ENCODE data around the gene IZUMO3.

Gene IZUMO3

DNA sequence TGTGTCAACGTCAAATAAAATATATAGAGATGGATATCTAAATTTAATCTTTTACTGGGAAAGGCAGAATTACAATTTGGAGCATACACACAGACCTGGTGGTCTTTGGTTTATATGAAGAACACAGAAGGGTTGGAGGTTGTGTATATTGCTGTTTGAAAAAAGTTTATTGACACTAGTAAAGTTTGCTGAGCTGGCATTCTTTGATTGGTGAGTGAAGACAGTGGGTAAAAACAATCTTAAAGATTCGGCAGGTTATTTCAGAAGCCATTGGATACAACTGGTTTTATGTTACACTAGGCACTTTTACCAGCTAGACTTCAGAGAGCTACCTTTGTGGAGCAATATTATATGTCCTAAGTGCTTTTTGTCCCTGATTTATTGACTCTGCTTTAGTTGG is 27.2 kb downstream of the IZUMO3 start:
- no peaks in the 10 kb centered on the region for H3K27me3 ChIP-seq (ENCODE audit: control insufficient read depth, insufficient read depth, low read length)
- H3K36me3 ChIP-seq (ENCODE audit: insufficient read depth, low read length), result no peaks in the 10 kb centered on the region
- no peak overlapping the region for H3K9ac ChIP-seq (ENCODE audit: low read depth, low read length)
- H3K4me3 ChIP-seq (ENCODE audit: low read length), result no peak overlapping the region
- H3K9me3 ChIP-seq (replicated peaks; ENCODE audit: low read length), result no peaks in the 10 kb centered on the region
- H3K4me2 ChIP-seq (ENCODE audit: low read length), result no peak overlapping the region
- no peaks in the 10 kb centered on the region for H3K4me1 ChIP-seq (ENCODE audit: control insufficient read depth, insufficient read depth, low read length)

DNA sequence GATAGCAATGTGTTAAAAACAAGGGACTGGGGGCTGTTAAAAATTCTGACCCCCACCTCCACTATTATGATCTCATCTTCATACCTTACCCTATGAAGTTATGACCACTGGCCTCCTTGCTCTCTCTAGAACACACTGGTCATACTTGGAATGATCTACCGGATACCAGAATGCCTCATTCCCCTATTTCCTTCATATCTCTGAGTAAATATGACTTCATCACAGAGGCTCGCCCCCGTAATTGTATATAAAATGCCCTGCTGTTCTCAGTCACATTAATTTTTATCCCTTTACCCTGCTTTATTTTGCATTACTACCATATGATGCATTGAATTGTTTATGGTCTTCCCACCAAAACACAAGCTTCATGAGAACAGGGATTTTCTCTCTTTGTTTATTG is 29.2 kb downstream of the IZUMO3 start:
- H3K9me3 ChIP-seq (replicated peaks; ENCODE audit: low read length), result no peaks in the 10 kb centered on the region

DNA sequence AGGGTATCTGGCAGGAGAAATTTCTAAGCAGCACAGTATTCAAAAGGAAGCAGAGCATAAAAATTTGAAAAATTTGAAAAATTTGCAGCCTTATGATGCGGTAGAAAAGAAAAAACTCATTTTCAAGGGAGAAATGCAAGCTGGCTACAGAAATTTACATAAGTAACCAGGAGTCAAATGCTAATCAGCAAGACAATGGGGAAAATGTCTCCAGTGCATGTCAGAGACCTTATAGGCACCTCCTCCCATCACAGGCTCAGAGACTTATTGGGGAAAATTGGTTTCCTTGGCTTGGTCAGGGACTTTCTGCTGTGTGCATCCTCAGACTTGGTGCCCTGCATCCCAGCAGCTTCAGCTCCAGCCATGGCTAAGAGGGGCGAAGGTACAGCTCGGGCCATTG is 35.8 kb downstream of the IZUMO3 start:
- Histone ChIP-seq H3K9me3 (replicated peaks; ENCODE audit: low read length) (peaks cover 11% of the 10 kb centered on the region), H3K4me2 (ENCODE audit: low read length) (no peak overlapping the region), H3K4me3 (ENCODE audit: low read length) (no peak overlapping the region), H3K9ac (ENCODE audit: low read depth, low read length) (no peak overlapping the region), H3K27me3 (ENCODE audit: control insufficient read depth, insufficient read depth, low read length) (no peaks in the 10 kb centered on the region), H3K4me1 (ENCODE audit: control insufficient read depth, insufficient read depth, low read length) (no peaks in the 10 kb centered on the region), H3K36me3 (ENCODE audit: insufficient read depth, low read length) (no peaks in the 10 kb centered on the region)

More for the DNA sequence above, 29.2 kb downstream of the IZUMO3 start:
- Histone ChIP-seq H3K36me3 (ENCODE audit: insufficient read depth, low read length) (no peaks in the 10 kb centered on the region), H3K9ac (ENCODE audit: low read depth, low read length) (no peak overlapping the region), H3K4me3 (ENCODE audit: low read length) (no peak overlapping the region), H3K27me3 (ENCODE audit: control insufficient read depth, insufficient read depth, low read length) (no peaks in the 10 kb centered on the region), H3K4me1 (ENCODE audit: control insufficient read depth, insufficient read depth, low read length) (no peaks in the 10 kb centered on the region), H3K4me2 (ENCODE audit: low read length) (no peak overlapping the region)

DNA sequence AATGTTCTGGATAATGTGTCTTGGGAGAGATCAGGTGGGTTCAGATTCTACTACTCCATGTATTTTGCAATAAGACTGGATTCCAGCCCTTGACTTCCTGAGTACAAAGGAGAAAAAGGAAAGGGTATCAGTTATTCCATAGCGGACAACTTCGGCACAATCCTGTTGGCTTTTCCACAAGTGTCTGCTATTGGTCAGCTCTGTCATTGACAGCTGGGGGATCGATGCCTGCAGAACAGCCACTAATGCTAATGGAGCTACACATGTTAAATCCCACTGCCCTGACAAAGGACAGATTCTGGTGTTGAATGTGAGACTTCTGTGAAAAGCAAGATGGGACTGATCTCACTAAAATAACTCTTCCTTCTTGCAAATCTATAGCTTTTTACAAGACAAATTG is 41.2 kb downstream of the IZUMO3 start:
- H3K4me2 ChIP-seq (ENCODE audit: low read length), result no peak overlapping the region
- H3K9me3 ChIP-seq (replicated peaks; ENCODE audit: low read length), result peaks cover 6% of the 10 kb centered on the region
- H3K27me3 ChIP-seq (ENCODE audit: control insufficient read depth, insufficient read depth, low read length), result no peaks in the 10 kb centered on the region
- no peak overlapping the region for H3K9ac ChIP-seq (ENCODE audit: low read depth, low read length)
- no peaks in the 10 kb centered on the region for H3K36me3 ChIP-seq (ENCODE audit: insufficient read depth, low read length)
- no peak overlapping the region for H3K4me3 ChIP-seq (ENCODE audit: low read length)
- H3K4me1 ChIP-seq (ENCODE audit: control insufficient read depth, insufficient read depth, low read length), result no peaks in the 10 kb centered on the region

DNA sequence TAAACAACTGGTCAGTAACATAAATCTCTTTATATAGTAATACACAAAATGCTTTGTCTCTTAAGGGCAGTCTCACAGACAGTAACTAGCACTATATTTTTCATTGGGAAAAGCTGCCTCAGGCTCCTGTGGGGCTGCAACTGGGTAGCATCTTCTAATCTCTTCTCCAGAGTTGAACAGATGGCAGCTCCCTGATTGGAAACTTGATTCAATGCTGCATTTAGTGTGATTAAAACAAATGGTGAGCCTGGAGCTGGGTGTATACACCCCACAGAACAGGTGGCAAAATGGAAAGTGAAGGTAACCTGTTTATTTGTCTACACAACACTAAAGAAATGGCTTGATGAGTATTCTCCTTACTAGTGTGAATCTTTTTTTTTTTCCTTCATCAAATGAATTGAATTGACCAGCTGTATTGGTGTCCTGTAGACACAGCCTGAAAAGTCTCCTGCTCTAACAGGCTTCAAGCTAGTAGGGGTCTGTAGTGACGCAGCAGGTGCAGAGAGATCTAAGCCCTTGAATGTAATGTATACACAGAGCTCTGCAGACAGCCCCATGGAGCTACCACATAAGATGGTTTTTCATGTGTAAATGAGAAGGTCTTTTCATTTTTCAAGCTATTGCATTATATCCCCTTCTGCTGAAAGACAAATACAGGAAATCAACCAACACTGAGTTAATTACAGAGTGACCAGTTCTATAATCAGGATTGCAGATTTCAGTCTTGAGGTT is 43.3 kb downstream of the IZUMO3 start:
- no peak overlapping the region for H3K9ac ChIP-seq (ENCODE audit: low read depth, low read length)
- H3K4me3 ChIP-seq (ENCODE audit: low read length), result no peak overlapping the region
- H3K4me2 ChIP-seq (ENCODE audit: low read length), result no peak overlapping the region
- no peaks in the 10 kb centered on the region for H3K27me3 ChIP-seq (ENCODE audit: control insufficient read depth, insufficient read depth, low read length)
- no peaks in the 10 kb centered on the region for H3K4me1 ChIP-seq (ENCODE audit: control insufficient read depth, insufficient read depth, low read length)
- no peaks in the 10 kb centered on the region for H3K36me3 ChIP-seq (ENCODE audit: insufficient read depth, low read length)
- H3K9me3 ChIP-seq (replicated peaks; ENCODE audit: low read length), result peaks cover 3% of the 10 kb centered on the region

DNA sequence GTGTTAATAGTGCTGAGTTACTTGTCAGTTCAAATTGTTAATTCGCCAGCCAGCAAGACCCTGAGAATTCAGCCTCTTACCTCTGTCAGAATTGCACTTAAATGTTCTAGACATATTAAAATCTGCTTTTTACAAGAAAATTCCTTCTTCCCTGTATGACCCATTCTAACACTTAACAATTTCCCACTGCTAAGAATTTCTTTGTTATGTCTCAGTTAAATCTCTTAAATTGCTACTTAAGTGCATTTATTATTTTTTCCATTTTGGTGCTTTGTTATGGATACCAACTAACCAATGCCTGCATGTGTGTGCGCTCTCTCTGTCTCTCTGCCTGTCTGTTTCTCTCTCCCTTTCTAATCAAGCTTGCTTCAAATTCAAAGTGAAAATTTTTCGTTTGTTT is 44.9 kb downstream of the IZUMO3 start:
- H3K36me3 ChIP-seq (ENCODE audit: insufficient read depth, low read length), result no peaks in the 10 kb centered on the region
- H3K4me2 ChIP-seq (ENCODE audit: low read length), result no peak overlapping the region
- H3K4me3 ChIP-seq (ENCODE audit: low read length), result no peak overlapping the region
- H3K27me3 ChIP-seq (ENCODE audit: control insufficient read depth, insufficient read depth, low read length), result no peaks in the 10 kb centered on the region
- no peaks in the 10 kb centered on the region for H3K4me1 ChIP-seq (ENCODE audit: control insufficient read depth, insufficient read depth, low read length)
- peaks cover 3% of the 10 kb centered on the region for H3K9me3 ChIP-seq (replicated peaks; ENCODE audit: low read length)
- no peak overlapping the region for H3K9ac ChIP-seq (ENCODE audit: low read depth, low read length)

DNA sequence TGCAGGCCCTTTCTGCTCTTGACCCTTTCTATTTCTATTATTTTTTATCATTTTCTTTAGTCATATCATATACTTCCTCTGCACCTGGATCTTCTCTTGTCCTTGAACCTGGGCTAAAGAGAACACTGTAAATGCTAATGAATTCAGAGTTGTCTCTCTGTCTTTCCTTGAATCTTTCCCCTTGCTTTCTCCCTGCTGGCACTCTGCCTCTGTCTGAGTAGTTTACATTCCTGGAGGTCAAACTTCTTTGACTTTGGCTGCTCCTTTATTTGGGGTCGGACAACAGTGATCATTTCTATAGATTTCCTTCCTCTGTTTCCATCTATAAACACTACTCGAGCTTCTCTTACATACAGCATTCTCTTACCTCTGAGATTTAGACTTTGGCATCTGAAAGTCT is 47.1 kb downstream of the IZUMO3 start:
- Histone ChIP-seq H3K9ac (ENCODE audit: low read depth, low read length) (no peak overlapping the region), H3K36me3 (ENCODE audit: insufficient read depth, low read length) (no peaks in the 10 kb centered on the region), H3K9me3 (replicated peaks; ENCODE audit: low read length) (no peaks in the 10 kb centered on the region), H3K4me3 (ENCODE audit: low read length) (no peak overlapping the region), H3K4me1 (ENCODE audit: control insufficient read depth, insufficient read depth, low read length) (no peaks in the 10 kb centered on the region), H3K4me2 (ENCODE audit: low read length) (no peak overlapping the region), H3K27me3 (ENCODE audit: control insufficient read depth, insufficient read depth, low read length) (no peaks in the 10 kb centered on the region)

DNA sequence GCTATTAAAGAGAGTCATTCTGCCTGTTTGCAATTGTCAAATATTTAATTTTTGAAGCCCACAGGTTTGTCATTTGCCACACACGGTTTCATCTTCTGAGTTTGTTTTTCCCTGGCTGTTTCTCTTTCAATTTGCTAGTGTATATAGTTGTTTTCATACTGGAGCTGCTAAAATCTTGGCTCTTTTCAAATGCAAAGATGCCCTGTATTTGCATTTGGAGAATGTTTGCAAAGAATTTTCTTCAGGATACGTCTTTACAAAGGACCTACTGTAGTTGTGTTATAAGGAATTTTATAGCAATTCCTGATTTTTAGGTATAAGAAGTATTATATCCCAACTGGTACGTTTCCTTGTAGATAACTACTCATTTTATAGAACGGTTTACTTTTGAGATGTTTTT is 48.0 kb downstream of the IZUMO3 start:
- Histone ChIP-seq H3K36me3 (ENCODE audit: insufficient read depth, low read length) (no peaks in the 10 kb centered on the region), H3K9ac (ENCODE audit: low read depth, low read length) (no peak overlapping the region), H3K4me2 (ENCODE audit: low read length) (no peak overlapping the region), H3K9me3 (replicated peaks; ENCODE audit: low read length) (no peaks in the 10 kb centered on the region), H3K4me3 (ENCODE audit: low read length) (no peak overlapping the region), H3K27me3 (ENCODE audit: control insufficient read depth, insufficient read depth, low read length) (no peaks in the 10 kb centered on the region), H3K4me1 (ENCODE audit: control insufficient read depth, insufficient read depth, low read length) (no peaks in the 10 kb centered on the region)
